K562 (cell line): ENCODE measurements around the gene OPRL1. TPM values are rescaled to one million over a fixed set of nuclear protein-coding genes. Genes with fewer than 3 reads are reported as not detected.

ENCODE experiments used
- CBX3 ChIP-seq, 2 experiments: IDR thresholded peaks; 1 replicate in 1 of 2; 2 replicates in 1 of 2; pipeline ENCODE4 v1.6.1; 2012; ENCODE audit warnings: inconsistent platforms in 2 of 2, low read length in 2 of 2, borderline replicate concordance in 1 of 2, control low read depth in 1 of 2
- ETV6 ChIP-seq, 3 experiments: fragments of 150-350 bp in 1 of 3; sonication (generic) in 1 of 3; formaldehyde crosslinking in 1 of 3; IDR thresholded peaks; 2 replicates each; pipeline versions ENCODE4 v1.6.1 to v1.8.0; 2014 to 2022; ENCODE audit warnings: borderline replicate concordance in 2 of 3, low read depth in 2 of 3, antibody characterized with exemption in 1 of 3, low read length in 1 of 3, mild to moderate bottlenecking in 1 of 3, missing genetic modification reagents in 1 of 3
- HCFC1 ChIP-seq: IDR thresholded peaks from 2 replicates; pipeline ENCODE4 v1.6.1; 2012; ENCODE audit warnings: low read depth, low read length, improper control_type of control experiment
- HNRNPH1 ChIP-seq: fragments of 200-400 bp; formaldehyde crosslinking; optimal IDR thresholded peaks from 2 replicates; pipeline ENCODE3; 2017; ENCODE audit warnings: low read depth, mild to moderate bottlenecking, low read length, moderate library complexity
- MAFK ChIP-seq: IDR thresholded peaks from 2 replicates; pipeline ENCODE4 v1.6.1; 2011; ENCODE audit warnings: low read length, improper control_type of control experiment
- MBD1 ChIP-seq: fragments of 250-450 bp; sonication (Bioruptor Pico); IDR thresholded peaks from 2 replicates; pipeline ENCODE4 v1.8.0; 2022; ENCODE audit warnings: inconsistent platforms
- MCM5 ChIP-seq: fragments of 450-650 bp; IDR thresholded peaks from 2 replicates; pipeline ENCODE4 v1.6.1; 2016; ENCODE audit warnings: low read depth
- MCM7 ChIP-seq, 2 experiments: fragments of 450-650 bp; IDR thresholded peaks; 2 replicates each; pipeline ENCODE4 v1.6.1; 2016 to 2018
- NBN ChIP-seq: fragments of 450-650 bp; IDR thresholded peaks from 2 replicates; pipeline ENCODE4 v1.6.1; 2016; ENCODE audit warnings: low read depth, mild to moderate bottlenecking
- PHB2 ChIP-seq: fragments of 450-650 bp; IDR thresholded peaks from 2 replicates; pipeline ENCODE4 v1.6.1; 2017; ENCODE audit warnings: low read depth
- POLR2G ChIP-seq: fragments of 200-400 bp; formaldehyde crosslinking; IDR thresholded peaks from 2 replicates; pipeline ENCODE4 v1.6.1; 2017; ENCODE audit warnings: low read depth, mild to moderate bottlenecking, antibody characterized with exemption, low read length, moderate library complexity
- PTTG1 ChIP-seq: fragments of 450-650 bp; IDR thresholded peaks from 2 replicates; pipeline ENCODE4 v1.6.1; 2016; ENCODE audit warnings: low read depth, mild to moderate bottlenecking, missing genetic modification characterization, missing compliant biosample characterization
- SIN3A ChIP-seq, 2 experiments: fragments of 150-350 bp in 1 of 2; IDR thresholded peaks; 2 replicates each; pipeline ENCODE4 v1.6.1; 2011 to 2016; ENCODE audit warnings: borderline replicate concordance in 2 of 2, low read depth in 2 of 2, low read length in 2 of 2, mild to moderate bottlenecking in 2 of 2, moderate library complexity in 2 of 2; ENCODE audit not compliant: control insufficient read depth in 1 of 2
- SIN3B ChIP-seq: fragments of 450-650 bp; IDR thresholded peaks from 2 replicates; pipeline ENCODE4 v1.6.1; 2017; ENCODE audit warnings: low read depth, mild to moderate bottlenecking, moderate library complexity
- SNIP1 ChIP-seq: fragments of 450-650 bp; IDR thresholded peaks from 2 replicates; pipeline ENCODE4 v1.7.1; 2017; ENCODE audit warnings: low read depth, mild to moderate bottlenecking
- SPI1 ChIP-seq: IDR thresholded peaks from 2 replicates; pipeline ENCODE4 v1.6.1; 2011; ENCODE audit warnings: low read depth, low read length, control low read depth, borderline replicate concordance
- STAT5B ChIP-seq: fragments of 250-450 bp; sonication (Bioruptor Pico); IDR thresholded peaks from 2 replicates; pipeline ENCODE4 v1.8.0; 2021; ENCODE audit warnings: mild to moderate bottlenecking, inconsistent platforms
- ZBTB1 ChIP-seq: sonication (generic); formaldehyde crosslinking; IDR thresholded peaks from 2 replicates; pipeline ENCODE4 v1.8.1; 2023; ENCODE audit warnings: missing genetic modification reagents, low read depth, mild to moderate bottlenecking, borderline replicate concordance
- ZNF277 ChIP-seq: fragments of 250-450 bp; sonication (Bioruptor Pico); IDR thresholded peaks from 2 replicates; pipeline ENCODE4 v1.8.0; 2022; ENCODE audit warnings: inconsistent platforms, mild to moderate bottlenecking, moderate library complexity, borderline replicate concordance
- ZNF395 ChIP-seq: fragments of 200-800 bp; sonication (Bioruptor generic); IDR thresholded peaks from 2 replicates; pipeline ENCODE4 v1.6.1; 2017; ENCODE audit warnings: missing genetic modification characterization, missing compliant biosample characterization
- ZNF436 ChIP-seq: fragments of 250-450, 450-650 bp; sonication (Bioruptor Pico); formaldehyde crosslinking; IDR thresholded peaks from 2 replicates; pipeline ENCODE4 v1.7.0; 2020; ENCODE audit warnings: mild to moderate bottlenecking
- ZNF77 ChIP-seq: fragments of 250-450 bp; sonication (Bioruptor Pico); IDR thresholded peaks from 2 replicates; pipeline ENCODE4 v1.5.0; 2020
- ZNF785 ChIP-seq: fragments of 250-450 bp; sonication (Bioruptor Pico); IDR thresholded peaks from 2 replicates; pipeline ENCODE4 v1.4.0; 2020; ENCODE audit warnings: mild to moderate bottlenecking
- polyA plus RNA-seq, 8 experiments: library from polyadenylated mRNA; depleted of rRNA in 4 of 8; stranded (reverse) in 5 of 8; unstranded in 3 of 8; fragments of >200 nt; fragmentation: Nextera tagmentation in 2 of 8; fragmentation: Illumina TruSeq in 1 of 8; extraction: Ambion mirVana in 2 of 8; extraction: Trizol in 1 of 8; gene quantifications; 2 replicates each; pipeline versions ENCODE4 v1.2.1 to v1.2.3, GENCODE V29; 2011 to 2014; ENCODE audit warnings: inconsistent platforms in 1 of 8, missing spikeins in 1 of 8
- total RNA-seq, 7 experiments: library from RNA; depleted of rRNA in 6 of 7; stranded (reverse); fragments of >200 nt in 6 of 7; fragmentation: Illumina TruSeq in 2 of 7; extraction: Trizol in 2 of 7; gene quantifications; 2 replicates each; pipeline versions ENCODE4 v1.2.1 to v1.2.3, GENCODE V29; 2011 to 2021; ENCODE audit warnings: low replicate concordance in 1 of 7
- TF ChIP-seq, protein P1 (sequence below): fragments of 250-450 bp; sonication (Bioruptor Pico); IDR thresholded peaks from 2 replicates; pipeline ENCODE4 v1.8.0; 2022; ENCODE audit warnings: moderate library complexity, mild to moderate bottlenecking, inconsistent platforms

Gene OPRL1
- total and polyA plus RNA-seq, 9 of the 15 experiments (the other 6 are each of a cell fraction or from before 2014, with no cell fraction given): 0.06 to 0.33 (median 0.11) TPM; not detected in 2

GRCh38 chr20:64079273-64080012 is 439 bp upstream of the OPRL1 start, which contains the start of gene RGS19 (continued):
- TF ChIP-seq ZNF395 (CRISPR knock-in tag) (0 out of 2 replicates have a peak, but pooled peaks have one; percentile 59), STAT5B (CRISPR knock-in tag) (no peak), ZNF277 (no peak), ZNF77 (CRISPR knock-in tag) (no peak), HNRNPH1 (no peak), HCFC1 (no peak), CBX3 (IDR thresholded peaks at IDR 0.05; ENCODE audit: borderline replicate concordance in 1 of 2, low read length in 2 of 2) (peak in 1 of 2 experiments; percentile 39; a peak in 1 of 3 replicates), NBN (no peak), MAFK (no peak), MCM7 (IDR thresholded peaks at IDR 0.05) (no peak), MBD1 (CRISPR knock-in tag) (no peak), MCM5 (no peak), ZNF785 (CRISPR knock-in tag) (no peak), PHB2 (no peak), SIN3B (0 out of 2 replicates have a peak, but pooled peaks have one; percentile 21), PTTG1 (tag) (no peak), SIN3A (IDR thresholded peaks at IDR 0.05; ENCODE audit: borderline replicate concordance in 2 of 2, control insufficient read depth in 1 of 2, low read depth in 2 of 2, low read length in 2 of 2) (no peak; a peak in 1 of 4 replicates), ZBTB1 (CRISPR knock-in tag) (no peak), ETV6 (IDR thresholded peaks at IDR 0.05; ENCODE audit: borderline replicate concordance in 1 of 2, low read depth in 2 of 2, low read length in 1 of 2) (peak; percentile 75 to 79; a peak in 2 of 4 replicates), ETV6 (CRISPR knock-in tag; IDR thresholded peaks at IDR 0.05; ENCODE audit: borderline replicate concordance) (no peak), SNIP1 (no peak), POLR2G (peak; percentile 79), SPI1 (peak; percentile 96), ZNF436 (CRISPR knock-in tag) (no peak)
- TF ChIP-seq, protein P1, sequence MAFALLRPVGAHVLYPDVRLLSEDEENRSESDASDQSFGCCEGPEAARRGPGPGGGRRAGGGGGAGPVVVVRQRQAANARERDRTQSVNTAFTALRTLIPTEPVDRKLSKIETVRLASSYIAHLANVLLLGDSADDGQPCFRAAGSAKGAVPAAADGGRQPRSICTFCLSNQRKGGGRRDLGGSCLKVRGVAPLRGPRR (CRISPR knock-in tag): no peak
